GM12872 (cell line): ENCODE data around the gene CRIP2.

Experiments used
- CTCF ChIP-seq: IDR thresholded peaks from 3 replicates; pipeline ENCODE4 v1.5.1; 2011; ENCODE audit warnings: low read depth, mild to moderate bottlenecking, low read length, moderate library complexity; ENCODE audit not compliant: insufficient read depth

The CRIP2 gene

GRCh38 chr14:105527826-105528585 is 53.4 kb downstream of the CRIP2 start:
- TF ChIP-seq CTCF = peak; percentile 85

- TF ChIP-seq CTCF = no peak
Observed at GRCh38 chr14:105528586-105529318, 54.1 kb downstream of the CRIP2 start.

DNA sequence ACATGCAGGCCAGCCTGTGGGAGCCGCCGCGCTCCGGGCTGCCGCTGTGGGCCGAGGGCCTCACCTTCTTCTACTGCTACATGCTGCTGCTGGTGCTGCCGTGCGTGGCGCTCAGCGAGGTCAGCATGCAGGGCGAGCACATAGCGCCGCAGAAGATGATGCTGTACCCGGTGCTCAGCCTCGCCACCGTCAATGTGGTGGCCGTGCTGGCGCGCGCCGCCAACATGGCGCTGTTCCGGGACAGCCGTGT is 54.6 kb downstream of the CRIP2 start:
- TF ChIP-seq CTCF = no peak
